ENCODE measurements around the gene LDLRAD4.

GRCh38 chr18:13542520-13542847 is 323.9 kb downstream of the LDLRAD4 start:
- TF ChIP-seq CTCF (conservative IDR thresholded peaks at IDR 0.05; ENCODE audit: low read depth, low read length) (no peak), EZH2 (IDR thresholded peaks at IDR 0.05; ENCODE audit: low read length, unreplicated experiment) (no peak)
